GM23338 (cell line): ENCODE measurements around the gene GALNT5. TPM values are rescaled to one million over a fixed set of nuclear protein-coding genes. Genes with fewer than 3 reads are reported as not detected.

Source experiments
- ATAC-seq: fragments of 200-7000 bp; cut with Tn5 transposase; 3 replicates; pipeline ENCODE4 v1.9.1; 2020
- DNase-seq: peaks from one replicate; pipeline ENCODE4 v3.0.0-alpha.2; 2015; ENCODE audit warnings: low spot score
- H2AFZ ChIP-seq: fragments of 200-600 bp; sonication (generic); 2 replicates; pipeline ENCODE4 v1.8.0; 2016; ENCODE audit warnings: antibody characterized with exemption, mild to moderate bottlenecking, moderate library complexity
- H3F3A ChIP-seq: fragments of 200-600 bp; sonication (generic); replicated peaks from 2 replicates; pipeline ENCODE4 v1.8.0; 2017; ENCODE audit warnings: antibody characterized with exemption, mixed run types, low read depth
- H3K27ac ChIP-seq: fragments of 200-600 bp; sonication (generic); 2 replicates; pipeline ENCODE4 v1.6.1; 2016; ENCODE audit warnings: low read depth
- H3K27me3 ChIP-seq: fragments of 200-600 bp; sonication (generic); 2 replicates; pipeline ENCODE4 v1.8.0; 2016; ENCODE audit warnings: mild to moderate bottlenecking, mixed run types, moderate library complexity; ENCODE audit not compliant: insufficient read depth
- H3K36me3 ChIP-seq: fragments of 200-600 bp; sonication (generic); 2 replicates; pipeline ENCODE4 v1.8.0; 2016; ENCODE audit warnings: mild to moderate bottlenecking; ENCODE audit not compliant: insufficient read depth
- H3K4me1 ChIP-seq: fragments of 200-600 bp; sonication (generic); 2 replicates; pipeline ENCODE4 v1.8.0; 2016; ENCODE audit warnings: mild to moderate bottlenecking, moderate library complexity; ENCODE audit not compliant: insufficient read depth
- H3K4me2 ChIP-seq: fragments of 200-600 bp; sonication (generic); 2 replicates; pipeline ENCODE4 v1.7.1; 2017; ENCODE audit warnings: mixed run types
- H3K4me3 ChIP-seq: fragments of 200-600 bp; sonication (generic); 2 replicates; pipeline ENCODE4 v1.6.1; 2016; ENCODE audit warnings: mixed run types
- H3K79me2 ChIP-seq: fragments of 200-600 bp; sonication (generic); replicated peaks from 2 replicates; pipeline ENCODE4 v1.8.0; 2017; ENCODE audit warnings: mild to moderate bottlenecking; ENCODE audit not compliant: insufficient read depth
- H3K9me2 ChIP-seq: fragments of 200-600 bp; sonication (generic); 2 replicates; pipeline ENCODE4 v1.8.0; 2017; ENCODE audit not compliant: insufficient read depth
- H4K20me1 ChIP-seq: fragments of 200-600 bp; sonication (generic); replicated peaks from 2 replicates; pipeline ENCODE4 v1.8.0; 2017; ENCODE audit warnings: mild to moderate bottlenecking; ENCODE audit not compliant: insufficient read depth
- H3K27ac Mint-ChIP-seq: 2 replicates; pipeline ENCODE4 v1.8.0; 2020; ENCODE audit warnings: inconsistent platforms, mild to moderate bottlenecking, moderate library complexity, mixed read lengths
- H3K27me3 Mint-ChIP-seq: 3 replicates; pipeline ENCODE4 v1.8.0; 2022; ENCODE audit warnings: low read depth, mild to moderate bottlenecking, moderate library complexity, mixed read lengths, inconsistent platforms; ENCODE audit not compliant: insufficient read depth, poor library complexity
- H3K36me3 Mint-ChIP-seq: 3 replicates; pipeline ENCODE4 v1.8.0; 2021; ENCODE audit warnings: low read depth, mild to moderate bottlenecking, inconsistent platforms, moderate library complexity, mixed read lengths
- H3K4me1 Mint-ChIP-seq: 3 replicates; pipeline ENCODE4 v1.8.0; 2020; ENCODE audit warnings: mild to moderate bottlenecking, inconsistent platforms, mixed read lengths
- H3K4me3 Mint-ChIP-seq: 3 replicates; pipeline ENCODE4 v1.8.0; 2021; ENCODE audit warnings: moderate library complexity, mild to moderate bottlenecking, inconsistent platforms, mixed read lengths
- H3K9me3 Mint-ChIP-seq: 3 replicates; pipeline ENCODE4 v1.8.0; 2020; ENCODE audit warnings: moderate library complexity, mild to moderate bottlenecking, inconsistent platforms, mixed read lengths
- CREB1 ChIP-seq: fragments of 250-450 bp; sonication (Bioruptor Pico); IDR thresholded peaks from 2 replicates; pipeline ENCODE4 v1.5.0; 2020; ENCODE audit warnings: low read depth, mild to moderate bottlenecking, moderate library complexity
- EZH2 ChIP-seq: fragments of 200-600 bp; sonication (generic); IDR thresholded peaks from one replicate; pipeline ENCODE4 v1.8.0; 2017; ENCODE audit warnings: antibody characterized with exemption, mild to moderate bottlenecking, low read depth; ENCODE audit not compliant: unreplicated experiment
- EZH2phosphoT487 ChIP-seq: fragments of 200-600 bp; sonication (generic); IDR thresholded peaks from one replicate; pipeline ENCODE4 v1.8.1; 2018; ENCODE audit warnings: antibody characterized with exemption; ENCODE audit not compliant: unreplicated experiment
- JUNB ChIP-seq: IDR thresholded peaks from one replicate; pipeline ENCODE4 v1.6.1; 2016; ENCODE audit warnings: antibody characterized with exemption; ENCODE audit not compliant: unreplicated experiment
- NANOG ChIP-seq: IDR thresholded peaks from 2 replicates; pipeline ENCODE4 v1.6.1; 2016; ENCODE audit warnings: antibody characterized with exemption, borderline replicate concordance
- POLR2AphosphoS5 ChIP-seq: IDR thresholded peaks from 2 replicates; pipeline ENCODE4 v1.6.1; 2016; ENCODE audit warnings: antibody characterized with exemption, low read depth
- STAT1 ChIP-seq: IDR thresholded peaks from one replicate; pipeline ENCODE4 v1.6.1; 2016; ENCODE audit warnings: antibody characterized with exemption; ENCODE audit not compliant: unreplicated experiment
- ZNF114 ChIP-seq: fragments of 250-450 bp; sonication (Bioruptor Pico); IDR thresholded peaks from 2 replicates; pipeline ENCODE4 v1.5.0; 2020; ENCODE audit warnings: mild to moderate bottlenecking, moderate library complexity
- ZNF331 ChIP-seq: fragments of 250-450 bp; sonication (Bioruptor Pico); IDR thresholded peaks from 2 replicates; pipeline ENCODE4 v1.5.0; 2020; ENCODE audit warnings: low read depth, mild to moderate bottlenecking, moderate library complexity
- polyA plus RNA-seq: library from polyadenylated mRNA; unstranded; fragments of >200 nt; fragmentation: Nextera tagmentation; extraction: Ambion mirVana; gene quantifications from 2 replicates; pipeline ENCODE4 v1.2.1, GENCODE V29; 2016
- total RNA-seq: library from RNA; depleted of rRNA; stranded (reverse); fragments of >200 nt; shearing (Covaris generic); gene quantifications from 2 replicates; pipeline ENCODE4 v1.2.3, GENCODE V29; 2014
- TF ChIP-seq, protein P1 (sequence below): IDR thresholded peaks from one replicate; pipeline ENCODE4 v1.6.1; 2018; ENCODE audit warnings: antibody characterized with exemption; ENCODE audit not compliant: unreplicated experiment
- TF ChIP-seq, protein P2 (sequence below), 2 experiments: fragments of 200-600 bp in 1 of 2; sonication (generic) in 1 of 2; conservative IDR thresholded peaks; 2 replicates each; pipeline versions ENCODE4 v1.5.1 to v1.6.1; 2016 to 2017; ENCODE audit warnings: antibody characterized with exemption in 2 of 2, low read depth in 2 of 2, mild to moderate bottlenecking in 2 of 2, moderate library complexity in 1 of 2
- TF ChIP-seq, protein P3 (sequence below): IDR thresholded peaks from 2 replicates; pipeline ENCODE4 v1.6.1; 2016; ENCODE audit warnings: antibody characterized with exemption
- TF ChIP-seq, protein P4 (sequence below): fragments of 250-450 bp; sonication (Bioruptor Pico); IDR thresholded peaks from 2 replicates; pipeline ENCODE4 v1.5.0; 2020; ENCODE audit warnings: mild to moderate bottlenecking, moderate library complexity

Gene GALNT5
- total and polyA plus RNA-seq, 2 experiments from 2014 or later = 0.05 to 0.14 TPM

DNA sequence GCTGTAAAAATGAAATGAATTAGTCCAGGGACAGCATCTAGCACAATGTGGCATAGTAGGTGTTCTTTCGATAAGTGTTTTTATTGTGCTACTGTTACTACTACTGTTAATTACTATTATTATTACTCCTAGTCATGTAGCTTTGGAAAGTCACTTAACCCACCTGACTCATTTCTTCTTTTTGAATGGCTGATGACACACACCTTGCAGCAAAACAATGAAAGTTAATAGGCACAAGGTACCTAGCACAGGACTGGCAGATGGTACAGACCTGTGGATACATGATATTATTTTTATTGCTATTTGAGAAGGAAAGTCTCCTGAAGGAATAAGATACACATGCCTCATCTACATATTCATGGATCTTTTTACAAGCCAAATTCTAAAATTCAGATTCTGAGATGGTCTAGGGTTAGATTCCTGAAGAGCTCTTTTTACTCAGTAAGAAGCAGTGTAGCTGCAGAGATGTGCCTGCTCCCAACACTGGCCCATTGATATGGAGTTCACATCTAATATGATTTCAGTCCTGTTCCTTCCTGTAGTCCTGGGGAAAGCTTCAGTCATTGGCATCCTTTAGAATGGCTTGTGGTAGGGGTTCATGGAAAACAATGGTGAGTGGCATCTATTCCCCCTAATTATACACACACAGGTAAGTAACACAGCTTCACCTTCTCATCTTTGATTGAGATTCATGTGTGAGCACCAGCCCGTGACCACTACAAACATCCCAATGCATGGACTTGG lies 76.0 kb downstream of the GALNT5 start:
- no peaks in the 10 kb centered on the region for H3K4me1 Mint-ChIP-seq
- Histone ChIP-seq H3K79me2 (no peaks in the 10 kb centered on the region), H3K27ac (no peak overlapping the region), H3K4me2 (no peak overlapping the region), H2AFZ (no peak overlapping the region), H3K9me2 (no peaks in the 10 kb centered on the region), H3K4me1 (no peaks in the 10 kb centered on the region), H3K4me3 (no peak overlapping the region), H3K27me3 (no peaks in the 10 kb centered on the region), H3F3A (no peaks in the 10 kb centered on the region), H3K36me3 (no peaks in the 10 kb centered on the region), H4K20me1 (no peaks in the 10 kb centered on the region)
- H3K4me3 Mint-ChIP-seq = no peak overlapping the region
- ATAC-seq = no peak
- H3K27me3 Mint-ChIP-seq = no peaks in the 10 kb centered on the region
- no peaks in the 10 kb centered on the region for H3K9me3 Mint-ChIP-seq
- TF ChIP-seq CREB1 (CRISPR knock-in tag) (no peak), EZH2phosphoT487 (no peak), ZNF331 (CRISPR knock-in tag) (no peak), ZNF114 (CRISPR knock-in tag) (no peak), NANOG (no peak), STAT1 (no peak), POLR2AphosphoS5 (no peak), EZH2 (no peak), JUNB (no peak)
- TF ChIP-seq, protein P1, sequence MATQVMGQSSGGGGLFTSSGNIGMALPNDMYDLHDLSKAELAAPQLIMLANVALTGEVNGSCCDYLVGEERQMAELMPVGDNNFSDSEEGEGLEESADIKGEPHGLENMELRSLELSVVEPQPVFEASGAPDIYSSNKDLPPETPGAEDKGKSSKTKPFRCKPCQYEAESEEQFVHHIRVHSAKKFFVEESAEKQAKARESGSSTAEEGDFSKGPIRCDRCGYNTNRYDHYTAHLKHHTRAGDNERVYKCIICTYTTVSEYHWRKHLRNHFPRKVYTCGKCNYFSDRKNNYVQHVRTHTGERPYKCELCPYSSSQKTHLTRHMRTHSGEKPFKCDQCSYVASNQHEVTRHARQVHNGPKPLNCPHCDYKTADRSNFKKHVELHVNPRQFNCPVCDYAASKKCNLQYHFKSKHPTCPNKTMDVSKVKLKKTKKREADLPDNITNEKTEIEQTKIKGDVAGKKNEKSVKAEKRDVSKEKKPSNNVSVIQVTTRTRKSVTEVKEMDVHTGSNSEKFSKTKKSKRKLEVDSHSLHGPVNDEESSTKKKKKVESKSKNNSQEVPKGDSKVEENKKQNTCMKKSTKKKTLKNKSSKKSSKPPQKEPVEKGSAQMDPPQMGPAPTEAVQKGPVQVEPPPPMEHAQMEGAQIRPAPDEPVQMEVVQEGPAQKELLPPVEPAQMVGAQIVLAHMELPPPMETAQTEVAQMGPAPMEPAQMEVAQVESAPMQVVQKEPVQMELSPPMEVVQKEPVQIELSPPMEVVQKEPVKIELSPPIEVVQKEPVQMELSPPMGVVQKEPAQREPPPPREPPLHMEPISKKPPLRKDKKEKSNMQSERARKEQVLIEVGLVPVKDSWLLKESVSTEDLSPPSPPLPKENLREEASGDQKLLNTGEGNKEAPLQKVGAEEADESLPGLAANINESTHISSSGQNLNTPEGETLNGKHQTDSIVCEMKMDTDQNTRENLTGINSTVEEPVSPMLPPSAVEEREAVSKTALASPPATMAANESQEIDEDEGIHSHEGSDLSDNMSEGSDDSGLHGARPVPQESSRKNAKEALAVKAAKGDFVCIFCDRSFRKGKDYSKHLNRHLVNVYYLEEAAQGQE = no peak
- TF ChIP-seq, protein P2, sequence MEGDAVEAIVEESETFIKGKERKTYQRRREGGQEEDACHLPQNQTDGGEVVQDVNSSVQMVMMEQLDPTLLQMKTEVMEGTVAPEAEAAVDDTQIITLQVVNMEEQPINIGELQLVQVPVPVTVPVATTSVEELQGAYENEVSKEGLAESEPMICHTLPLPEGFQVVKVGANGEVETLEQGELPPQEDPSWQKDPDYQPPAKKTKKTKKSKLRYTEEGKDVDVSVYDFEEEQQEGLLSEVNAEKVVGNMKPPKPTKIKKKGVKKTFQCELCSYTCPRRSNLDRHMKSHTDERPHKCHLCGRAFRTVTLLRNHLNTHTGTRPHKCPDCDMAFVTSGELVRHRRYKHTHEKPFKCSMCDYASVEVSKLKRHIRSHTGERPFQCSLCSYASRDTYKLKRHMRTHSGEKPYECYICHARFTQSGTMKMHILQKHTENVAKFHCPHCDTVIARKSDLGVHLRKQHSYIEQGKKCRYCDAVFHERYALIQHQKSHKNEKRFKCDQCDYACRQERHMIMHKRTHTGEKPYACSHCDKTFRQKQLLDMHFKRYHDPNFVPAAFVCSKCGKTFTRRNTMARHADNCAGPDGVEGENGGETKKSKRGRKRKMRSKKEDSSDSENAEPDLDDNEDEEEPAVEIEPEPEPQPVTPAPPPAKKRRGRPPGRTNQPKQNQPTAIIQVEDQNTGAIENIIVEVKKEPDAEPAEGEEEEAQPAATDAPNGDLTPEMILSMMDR (conservative IDR thresholded peaks at IDR 0.05; ENCODE audit: low read depth in 2 of 2) = no peak
- TF ChIP-seq, protein P3, sequence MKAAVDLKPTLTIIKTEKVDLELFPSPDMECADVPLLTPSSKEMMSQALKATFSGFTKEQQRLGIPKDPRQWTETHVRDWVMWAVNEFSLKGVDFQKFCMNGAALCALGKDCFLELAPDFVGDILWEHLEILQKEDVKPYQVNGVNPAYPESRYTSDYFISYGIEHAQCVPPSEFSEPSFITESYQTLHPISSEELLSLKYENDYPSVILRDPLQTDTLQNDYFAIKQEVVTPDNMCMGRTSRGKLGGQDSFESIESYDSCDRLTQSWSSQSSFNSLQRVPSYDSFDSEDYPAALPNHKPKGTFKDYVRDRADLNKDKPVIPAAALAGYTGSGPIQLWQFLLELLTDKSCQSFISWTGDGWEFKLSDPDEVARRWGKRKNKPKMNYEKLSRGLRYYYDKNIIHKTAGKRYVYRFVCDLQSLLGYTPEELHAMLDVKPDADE = no peak
- TF ChIP-seq, protein P4, sequence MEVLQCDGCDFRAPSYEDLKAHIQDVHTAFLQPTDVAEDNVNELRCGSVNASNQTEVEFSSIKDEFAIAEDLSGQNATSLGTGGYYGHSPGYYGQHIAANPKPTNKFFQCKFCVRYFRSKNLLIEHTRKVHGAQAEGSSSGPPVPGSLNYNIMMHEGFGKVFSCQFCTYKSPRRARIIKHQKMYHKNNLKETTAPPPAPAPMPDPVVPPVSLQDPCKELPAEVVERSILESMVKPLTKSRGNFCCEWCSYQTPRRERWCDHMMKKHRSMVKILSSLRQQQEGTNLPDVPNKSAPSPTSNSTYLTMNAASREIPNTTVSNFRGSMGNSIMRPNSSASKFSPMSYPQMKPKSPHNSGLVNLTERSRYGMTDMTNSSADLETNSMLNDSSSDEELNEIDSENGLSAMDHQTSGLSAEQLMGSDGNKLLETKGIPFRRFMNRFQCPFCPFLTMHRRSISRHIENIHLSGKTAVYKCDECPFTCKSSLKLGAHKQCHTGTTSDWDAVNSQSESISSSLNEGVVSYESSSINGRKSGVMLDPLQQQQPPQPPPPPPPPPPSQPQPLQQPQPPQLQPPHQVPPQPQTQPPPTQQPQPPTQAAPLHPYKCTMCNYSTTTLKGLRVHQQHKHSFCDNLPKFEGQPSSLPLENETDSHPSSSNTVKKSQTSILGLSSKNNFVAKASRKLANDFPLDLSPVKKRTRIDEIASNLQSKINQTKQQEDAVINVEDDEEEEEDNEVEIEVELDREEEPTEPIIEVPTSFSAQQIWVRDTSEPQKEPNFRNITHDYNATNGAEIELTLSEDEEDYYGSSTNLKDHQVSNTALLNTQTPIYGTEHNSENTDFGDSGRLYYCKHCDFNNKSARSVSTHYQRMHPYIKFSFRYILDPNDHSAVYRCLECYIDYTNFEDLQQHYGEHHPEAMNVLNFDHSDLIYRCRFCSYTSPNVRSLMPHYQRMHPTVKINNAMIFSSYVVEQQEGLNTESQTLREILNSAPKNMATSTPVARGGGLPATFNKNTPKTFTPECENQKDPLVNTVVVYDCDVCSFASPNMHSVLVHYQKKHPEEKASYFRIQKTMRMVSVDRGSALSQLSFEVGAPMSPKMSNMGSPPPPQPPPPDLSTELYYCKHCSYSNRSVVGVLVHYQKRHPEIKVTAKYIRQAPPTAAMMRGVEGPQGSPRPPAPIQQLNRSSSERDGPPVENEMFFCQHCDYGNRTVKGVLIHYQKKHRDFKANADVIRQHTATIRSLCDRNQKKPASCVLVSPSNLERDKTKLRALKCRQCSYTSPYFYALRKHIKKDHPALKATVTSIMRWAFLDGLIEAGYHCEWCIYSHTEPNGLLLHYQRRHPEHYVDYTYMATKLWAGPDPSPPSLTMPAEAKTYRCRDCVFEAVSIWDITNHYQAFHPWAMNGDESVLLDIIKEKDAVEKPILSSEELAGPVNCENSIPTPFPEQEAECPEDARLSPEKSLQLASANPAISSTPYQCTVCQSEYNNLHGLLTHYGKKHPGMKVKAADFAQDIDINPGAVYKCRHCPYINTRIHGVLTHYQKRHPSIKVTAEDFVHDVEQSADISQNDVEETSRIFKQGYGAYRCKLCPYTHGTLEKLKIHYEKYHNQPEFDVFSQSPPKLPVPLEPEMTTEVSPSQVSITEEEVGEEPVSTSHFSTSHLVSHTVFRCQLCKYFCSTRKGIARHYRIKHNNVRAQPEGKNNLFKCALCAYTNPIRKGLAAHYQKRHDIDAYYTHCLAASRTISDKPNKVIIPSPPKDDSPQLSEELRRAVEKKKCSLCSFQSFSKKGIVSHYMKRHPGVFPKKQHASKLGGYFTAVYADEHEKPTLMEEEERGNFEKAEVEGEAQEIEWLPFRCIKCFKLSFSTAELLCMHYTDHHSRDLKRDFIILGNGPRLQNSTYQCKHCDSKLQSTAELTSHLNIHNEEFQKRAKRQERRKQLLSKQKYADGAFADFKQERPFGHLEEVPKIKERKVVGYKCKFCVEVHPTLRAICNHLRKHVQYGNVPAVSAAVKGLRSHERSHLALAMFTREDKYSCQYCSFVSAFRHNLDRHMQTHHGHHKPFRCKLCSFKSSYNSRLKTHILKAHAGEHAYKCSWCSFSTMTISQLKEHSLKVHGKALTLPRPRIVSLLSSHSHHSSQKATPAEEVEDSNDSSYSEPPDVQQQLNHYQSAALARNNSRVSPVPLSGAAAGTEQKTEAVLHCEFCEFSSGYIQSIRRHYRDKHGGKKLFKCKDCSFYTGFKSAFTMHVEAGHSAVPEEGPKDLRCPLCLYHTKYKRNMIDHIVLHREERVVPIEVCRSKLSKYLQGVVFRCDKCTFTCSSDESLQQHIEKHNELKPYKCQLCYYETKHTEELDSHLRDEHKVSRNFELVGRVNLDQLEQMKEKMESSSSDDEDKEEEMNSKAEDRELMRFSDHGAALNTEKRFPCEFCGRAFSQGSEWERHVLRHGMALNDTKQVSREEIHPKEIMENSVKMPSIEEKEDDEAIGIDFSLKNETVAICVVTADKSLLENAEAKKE (CRISPR knock-in tag) = no peak
- DNase-seq = no peak
- H3K27ac Mint-ChIP-seq = no peak overlapping the region
- no peaks in the 10 kb centered on the region for H3K36me3 Mint-ChIP-seq
